Loucy (cell line): Measurements from ENCODE around the gene LCOR.

ENCODE experiments used
- H2AFZ ChIP-seq: fragments of 200-600 bp; sonication (generic); 2 replicates; pipeline ENCODE4 v1.6.0; 2016; ENCODE audit warnings: antibody characterized with exemption, mild to moderate bottlenecking, low read length, moderate library complexity
- H3F3A ChIP-seq: fragments of 200-600 bp; 2 replicates; pipeline ENCODE4 v1.6.0; 2016; ENCODE audit warnings: antibody characterized with exemption, low read depth, mild to moderate bottlenecking
- H3K27me3 ChIP-seq: fragments of 200-600 bp; sonication (generic); 2 replicates; pipeline ENCODE4 v1.6.1; 2014; ENCODE audit warnings: low read length, mild to moderate bottlenecking; ENCODE audit not compliant: insufficient read depth, poor library complexity, severe bottlenecking
- H3K36me3 ChIP-seq: fragments of 200-600 bp; sonication (generic); 2 replicates; pipeline ENCODE4 v1.6.1; 2016; ENCODE audit warnings: low read length; ENCODE audit not compliant: insufficient read depth
- H3K4me1 ChIP-seq: fragments of 200-600 bp; sonication (generic); 2 replicates; pipeline ENCODE4 v1.5.1; 2014; ENCODE audit warnings: low read length, mild to moderate bottlenecking; ENCODE audit not compliant: insufficient read depth, poor library complexity, severe bottlenecking
- H3K4me2 ChIP-seq: fragments of 200-600 bp; sonication (generic); 2 replicates; pipeline ENCODE4 v1.6.0; 2014; ENCODE audit warnings: antibody characterized with exemption, low read length, low read depth, mild to moderate bottlenecking; ENCODE audit not compliant: poor library complexity, severe bottlenecking
- H3K4me3 ChIP-seq: fragments of 200-600 bp; sonication (generic); 2 replicates; pipeline ENCODE4 v1.5.1; 2014; ENCODE audit warnings: low read length, mild to moderate bottlenecking, mixed read lengths; ENCODE audit not compliant: poor library complexity, severe bottlenecking
- H3K79me2 ChIP-seq: fragments of 200-600 bp; sonication (generic); 2 replicates; pipeline ENCODE4 v1.6.1; 2014; ENCODE audit warnings: low read length; ENCODE audit not compliant: insufficient read depth
- H3K9ac ChIP-seq: fragments of 200-600 bp; sonication (generic); 2 replicates; pipeline ENCODE4 v1.6.0; 2014; ENCODE audit warnings: mild to moderate bottlenecking, low read depth, low read length, moderate library complexity; ENCODE audit not compliant: poor library complexity, severe bottlenecking
- H3K9me2 ChIP-seq: fragments of 200-600 bp; sonication (generic); replicated peaks from 2 replicates; pipeline ENCODE4 v1.6.1; 2016; ENCODE audit warnings: low read depth, low read length, mixed read lengths
- H3K9me3 ChIP-seq: fragments of 200-600 bp; sonication (generic); 2 replicates; pipeline ENCODE4 v1.6.1; 2014; ENCODE audit warnings: mild to moderate bottlenecking, antibody characterized with exemption, low read length, low read depth; ENCODE audit not compliant: insufficient read depth
- H4K20me1 ChIP-seq: fragments of 200-600 bp; sonication (generic); 2 replicates; pipeline ENCODE4 v1.6.0; 2014; ENCODE audit warnings: antibody characterized with exemption, low read length, mild to moderate bottlenecking; ENCODE audit not compliant: insufficient read depth, poor library complexity, severe bottlenecking
- CTCF ChIP-seq: fragments of 200-600 bp; sonication (generic); conservative IDR thresholded peaks from 2 replicates; pipeline ENCODE4 v1.5.1; 2014; ENCODE audit warnings: mild to moderate bottlenecking, antibody characterized with exemption, low read length
- EZH2phosphoT487 ChIP-seq: fragments of 200-600 bp; IDR thresholded peaks from 2 replicates; pipeline ENCODE4 v1.6.1; 2018; ENCODE audit warnings: antibody characterized with exemption, mild to moderate bottlenecking, moderate library complexity, borderline replicate concordance

LCOR gene

GRCh38 chr10:96975136-96975535 lies 143.0 kb downstream of the LCOR start:
- H3F3A ChIP-seq, result no peaks in the 10 kb centered on the region
- no peak overlapping the region for H3K9ac ChIP-seq
- no peaks in the 10 kb centered on the region for H3K36me3 ChIP-seq
- H3K4me3 ChIP-seq, result no peak overlapping the region
- peaks cover 15% of the 10 kb centered on the region for H3K4me1 ChIP-seq
- no peaks in the 10 kb centered on the region for H3K27me3 ChIP-seq
- H2AFZ ChIP-seq, result no peak overlapping the region
- no peaks in the 10 kb centered on the region for H3K9me3 ChIP-seq
- H3K9me2 ChIP-seq, result no peaks in the 10 kb centered on the region
- H4K20me1 ChIP-seq, result no peaks in the 10 kb centered on the region
- TF ChIP-seq EZH2phosphoT487 (no peak), CTCF (no peak)
- H3K79me2 ChIP-seq, result no peaks in the 10 kb centered on the region
- H3K4me2 ChIP-seq, result no peak overlapping the region

GRCh38 chr10:96978621-96979154 lies 146.6 kb downstream of the LCOR start:
- no peak for TF ChIP-seq EZH2phosphoT487
- TF ChIP-seq CTCF, result no peak
- H3K9ac ChIP-seq, result no peak overlapping the region
- H3K36me3 ChIP-seq, result peaks cover 32% of the 10 kb centered on the region
- H4K20me1 ChIP-seq, result no peaks in the 10 kb centered on the region
- no peaks in the 10 kb centered on the region for H3F3A ChIP-seq
- H3K79me2 ChIP-seq, result no peaks in the 10 kb centered on the region
- no peaks in the 10 kb centered on the region for H3K27me3 ChIP-seq
- H3K4me3 ChIP-seq, result no peak overlapping the region
- no peak overlapping the region for H3K4me2 ChIP-seq
- H2AFZ ChIP-seq, result no peak overlapping the region
- no peaks in the 10 kb centered on the region for H3K4me1 ChIP-seq
- no peaks in the 10 kb centered on the region for H3K9me3 ChIP-seq
- no peaks in the 10 kb centered on the region for H3K9me2 ChIP-seq

- no peaks in the 10 kb centered on the region for H3K4me1 ChIP-seq
- no peaks in the 10 kb centered on the region for H4K20me1 ChIP-seq
- TF ChIP-seq CTCF (no peak), EZH2phosphoT487 (no peak)
- H3K9me3 ChIP-seq, result no peaks in the 10 kb centered on the region
- H3K79me2 ChIP-seq, result no peaks in the 10 kb centered on the region
- H3K4me2 ChIP-seq, result no peak overlapping the region
- no peak overlapping the region for H2AFZ ChIP-seq
- no peak overlapping the region for H3K9ac ChIP-seq
- no peaks in the 10 kb centered on the region for H3K9me2 ChIP-seq
- H3K4me3 ChIP-seq, result no peak overlapping the region
- peaks cover 32% of the 10 kb centered on the region for H3K36me3 ChIP-seq
- no peaks in the 10 kb centered on the region for H3F3A ChIP-seq
- H3K27me3 ChIP-seq, result no peaks in the 10 kb centered on the region
Measured at GRCh38 chr10:96982149-96982930, 150.2 kb downstream of the LCOR start.
